Measurements from ENCODE around the gene SLC6A6.

SLC6A6 gene

GRCh38 chr3:14455571-14456317 is 53.3 kb downstream of the SLC6A6 start:
- DNase-seq: no peak

GRCh38 chr3:14456794-14457193 is 54.4 kb downstream of the SLC6A6 start:
- no peak for DNase-seq

GRCh38 chr3:14457481-14457880 is 55.1 kb downstream of the SLC6A6 start:
- no peak for DNase-seq

- no peak for DNase-seq
These were observed 55.6 kb downstream of the SLC6A6 start for GRCh38 chr3:14457999-14458398.

GRCh38 chr3:14458434-14459275 is 56.2 kb downstream of the SLC6A6 start:
- DNase-seq: no peak

- DNase-seq: no peak
These were observed 57.0 kb downstream of the SLC6A6 start for GRCh38 chr3:14459384-14459783.

- no peak for DNase-seq
These were observed 57.4 kb downstream of the SLC6A6 start for GRCh38 chr3:14459787-14460186.

- DNase-seq: no peak
These were observed 58.1 kb downstream of the SLC6A6 start for GRCh38 chr3:14460342-14461005.

GRCh38 chr3:14461006-14461747 is 58.8 kb downstream of the SLC6A6 start:
- DNase-seq: no peak

- DNase-seq: no peak
These were observed 59.4 kb downstream of the SLC6A6 start for GRCh38 chr3:14461748-14462324.

- no peak for DNase-seq
These were observed 60.3 kb downstream of the SLC6A6 start for GRCh38 chr3:14462738-14463137.

- no peak for DNase-seq
These were observed 61.1 kb downstream of the SLC6A6 start for GRCh38 chr3:14463330-14464140.

GRCh38 chr3:14464141-14464465 is 61.7 kb downstream of the SLC6A6 start:
- DNase-seq: no peak

GRCh38 chr3:14464521-14464920 is 62.1 kb downstream of the SLC6A6 start:
- DNase-seq: no peak

GRCh38 chr3:14465425-14465824 is 63.0 kb downstream of the SLC6A6 start:
- DNase-seq: no peak

GRCh38 chr3:14466179-14466903 is 63.9 kb downstream of the SLC6A6 start:
- no peak for DNase-seq

- peak; percentile 26 for DNase-seq
These were observed 65.6 kb downstream of the SLC6A6 start for GRCh38 chr3:14467814-14468620.

- DNase-seq: no peak
These were observed 66.2 kb downstream of the SLC6A6 start for GRCh38 chr3:14468621-14468981.

- no peak for DNase-seq
These were observed 68.1 kb downstream of the SLC6A6 start for GRCh38 chr3:14470461-14470860.

GRCh38 chr3:14471016-14471415 is 68.6 kb downstream of the SLC6A6 start:
- DNase-seq: no peak
